Measurements from ENCODE around the gene FRZB.

FRZB gene

DNA sequence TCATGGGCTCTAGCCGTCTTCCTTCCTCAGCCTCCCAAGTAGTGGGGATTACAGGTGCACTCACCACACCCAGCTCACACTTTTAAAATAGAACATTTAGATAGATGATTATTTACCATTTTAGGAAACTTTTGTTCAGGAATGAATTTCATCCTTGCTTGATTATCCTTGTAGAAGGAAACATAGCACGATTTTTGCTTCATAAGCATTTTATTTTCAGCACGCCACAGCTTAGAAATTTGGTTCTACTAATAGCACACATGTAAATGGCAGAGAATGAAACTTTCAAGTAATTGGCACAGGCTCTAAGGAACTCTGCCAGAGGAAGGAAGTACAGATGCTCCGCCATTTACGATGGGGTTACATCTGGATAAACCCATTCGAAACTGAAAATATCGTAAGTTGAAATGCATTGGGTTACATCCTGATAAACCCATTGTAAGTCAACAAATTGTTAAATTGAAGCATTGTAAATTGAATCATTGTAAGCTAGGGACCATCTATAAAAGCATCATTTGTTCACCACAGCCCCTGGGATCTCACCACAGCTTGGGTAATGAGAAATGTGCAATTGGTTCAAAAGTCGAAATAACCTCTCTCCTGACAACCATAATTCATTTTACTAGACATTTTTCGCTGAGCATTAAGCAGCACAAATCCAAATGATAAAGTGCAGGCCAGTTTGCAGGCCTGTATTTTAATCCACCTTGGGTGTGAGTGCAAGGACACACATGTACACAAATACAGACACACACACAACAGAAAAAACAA is 33.2 kb downstream of the FRZB start:
- DNase-seq = no peak

DNA sequence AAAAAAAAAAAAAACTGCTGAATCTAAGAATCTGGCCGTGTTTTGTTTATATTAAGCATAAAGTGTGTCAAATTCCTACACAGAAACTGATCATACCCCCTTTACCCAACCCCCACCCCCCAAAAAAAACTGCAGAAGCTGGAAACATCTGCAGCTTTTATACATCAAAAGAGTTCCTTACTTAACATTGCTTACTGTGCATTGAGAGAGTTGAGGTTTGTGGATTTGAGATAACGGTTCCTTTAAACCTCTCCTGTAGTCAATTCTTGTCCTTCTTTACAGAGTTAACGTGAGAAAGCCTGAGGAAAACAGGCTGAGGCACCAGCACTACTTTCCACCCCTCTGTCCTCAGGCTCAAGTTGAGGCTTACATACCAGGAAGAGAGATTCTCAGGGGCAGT is 34.5 kb downstream of the FRZB start:
- no peak for DNase-seq

- no peak for DNase-seq
Observed at GRCh38 chr2:182831101-182831500, 35.3 kb downstream of the FRZB start.

DNA sequence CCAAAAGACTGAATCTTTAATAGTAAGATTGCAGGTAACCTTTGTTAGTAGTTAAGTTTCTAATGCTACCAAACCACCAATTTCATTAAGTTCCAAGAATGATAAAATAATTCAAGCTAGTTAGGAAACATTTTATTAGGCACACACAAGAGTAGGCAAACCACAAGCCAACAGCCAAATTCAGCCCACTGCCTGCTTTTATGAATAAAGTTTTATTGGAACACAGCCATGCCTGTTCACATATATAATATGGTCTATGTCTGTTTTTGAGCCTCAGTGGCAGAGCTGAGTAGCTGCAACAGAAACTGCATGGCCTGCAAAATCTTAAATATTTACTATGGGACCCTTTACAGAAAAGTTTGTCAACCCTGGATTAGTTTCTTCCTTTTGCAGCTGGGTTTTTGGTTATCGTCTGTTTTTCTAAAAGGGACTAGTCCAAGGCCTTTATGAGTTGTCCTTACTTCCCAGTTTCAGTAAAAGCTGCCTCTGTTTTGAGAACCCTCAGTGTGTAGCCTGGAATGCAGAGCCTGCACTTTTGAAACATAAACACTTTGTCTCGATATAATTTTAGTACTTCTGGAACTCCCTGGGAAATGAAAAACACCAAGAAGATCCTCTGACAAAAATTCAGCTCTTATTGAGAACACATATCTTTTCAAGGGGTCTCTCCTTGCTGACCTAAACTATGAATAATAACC is 39.1 kb downstream of the FRZB start:
- no peak for DNase-seq

DNA sequence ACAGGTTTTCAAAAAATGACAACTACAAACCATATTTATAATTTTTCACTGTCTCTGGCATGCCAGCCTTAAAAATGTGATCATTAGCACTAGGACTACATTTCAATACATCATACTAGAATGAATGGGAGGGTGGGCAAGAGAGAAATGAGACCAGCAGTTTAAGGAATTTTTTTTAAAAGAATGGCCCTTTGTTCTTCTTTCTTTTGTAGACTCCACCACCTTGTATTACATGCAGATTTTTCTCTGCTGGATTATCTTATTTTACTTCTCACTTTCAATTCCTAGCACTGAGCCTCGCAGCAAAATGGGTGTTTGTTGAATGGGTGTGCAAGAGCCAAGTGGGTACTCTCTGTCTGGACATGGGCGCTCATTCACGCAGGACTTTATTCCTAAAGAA is 39.9 kb downstream of the FRZB start:
- DNase-seq = no peak

DNA sequence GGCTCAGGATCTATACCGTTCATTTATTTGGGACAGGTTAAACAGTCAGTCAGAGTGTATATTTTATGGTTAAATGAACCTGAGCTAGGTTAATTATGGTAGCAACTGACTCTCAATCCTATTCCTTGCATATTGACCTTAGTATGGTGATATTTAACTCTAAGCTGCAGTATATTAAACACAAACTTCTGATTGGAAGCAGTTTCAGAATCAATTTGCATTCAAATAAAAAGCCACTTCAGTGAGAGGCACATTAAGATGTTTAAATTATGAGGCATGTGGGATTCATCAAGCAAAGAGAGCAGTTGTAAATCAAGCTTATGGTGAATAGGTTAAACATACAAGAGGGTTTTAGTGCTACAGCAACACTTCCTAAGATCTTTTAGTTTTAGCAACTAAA is 40.4 kb downstream of the FRZB start:
- DNase-seq = no peak

GRCh38 chr2:182824767-182825158 is 41.7 kb downstream of the FRZB start:
- no peak for DNase-seq

DNA sequence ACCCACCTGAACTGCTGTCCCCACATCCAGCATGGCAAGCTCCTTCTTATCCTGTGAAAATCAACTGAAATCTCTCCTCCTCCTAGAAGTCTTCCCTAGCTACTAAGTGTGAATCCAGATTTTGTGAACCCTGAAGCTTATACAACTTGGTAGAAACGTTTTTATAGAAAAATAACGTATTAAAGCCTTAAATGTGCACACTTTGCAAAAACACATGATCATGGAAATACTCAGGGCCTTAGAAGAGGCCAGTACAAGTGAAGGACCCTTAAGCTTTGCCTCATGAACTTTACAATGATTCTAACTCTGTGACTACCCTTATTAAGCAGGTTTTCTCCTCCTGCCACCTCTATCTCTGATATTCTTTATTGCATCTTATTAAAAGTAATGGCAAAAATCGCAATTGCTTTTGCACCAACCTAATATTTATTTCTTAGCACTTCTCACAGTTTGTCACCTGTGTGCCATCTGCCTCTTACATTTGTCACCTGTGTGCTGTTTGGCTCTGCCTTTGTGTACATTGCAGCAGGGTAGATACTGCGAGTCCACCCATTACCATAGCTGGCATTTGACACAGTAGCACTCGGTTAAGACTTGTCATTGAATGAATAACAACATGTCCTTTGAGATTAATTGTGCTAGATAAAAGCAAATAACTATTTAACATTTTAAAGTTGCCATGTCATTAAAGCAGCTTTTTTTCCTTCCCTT is 42.2 kb downstream of the FRZB start:
- DNase-seq = no peak

DNA sequence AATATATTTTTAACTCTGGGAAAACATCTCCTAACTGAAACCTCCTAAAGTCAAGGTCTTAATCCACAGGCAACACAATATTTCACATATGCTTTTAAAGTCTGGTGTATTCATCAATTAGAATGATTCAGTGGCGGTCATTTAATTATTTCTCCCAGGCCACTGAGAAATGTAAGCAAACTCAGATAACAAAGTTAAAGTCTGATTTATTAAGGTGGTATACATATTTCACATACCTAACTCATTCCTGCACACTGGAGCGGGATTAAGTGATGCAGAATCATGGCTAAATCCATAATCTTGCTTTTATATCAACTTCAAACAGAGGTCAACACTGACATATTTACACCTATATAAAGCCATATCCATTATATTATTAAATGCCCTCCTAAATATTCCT is 43.7 kb downstream of the FRZB start:
- DNase-seq = no peak

DNA sequence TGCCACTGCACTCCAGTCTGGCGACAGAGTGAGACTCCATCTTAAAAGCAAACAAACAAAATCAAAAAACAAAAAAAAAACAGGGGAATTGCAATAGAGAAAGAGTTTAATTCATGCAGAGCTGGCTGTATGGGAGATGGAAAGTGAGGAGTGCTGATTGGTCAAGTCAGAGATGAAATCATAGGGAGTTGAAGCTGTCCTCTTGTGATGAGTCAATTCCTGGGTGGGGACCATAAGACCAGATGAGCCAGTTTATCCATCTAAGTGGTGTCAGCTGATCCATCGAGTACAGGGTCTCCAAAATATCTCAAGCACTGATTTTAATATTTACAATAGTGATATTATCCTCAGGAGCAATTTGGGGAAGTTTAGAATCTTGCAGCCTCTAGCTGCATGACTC is 45.3 kb downstream of the FRZB start:
- DNase-seq = no peak

- DNase-seq = no peak
Observed at GRCh38 chr2:182819412-182819811, 47.0 kb downstream of the FRZB start.

- no peak for DNase-seq
Observed at GRCh38 chr2:182818925-182819324, 47.5 kb downstream of the FRZB start.

GRCh38 chr2:182818501-182818900 is 47.9 kb downstream of the FRZB start:
- no peak for DNase-seq

GRCh38 chr2:182817558-182817957 is 48.9 kb downstream of the FRZB start:
- DNase-seq = no peak

DNA sequence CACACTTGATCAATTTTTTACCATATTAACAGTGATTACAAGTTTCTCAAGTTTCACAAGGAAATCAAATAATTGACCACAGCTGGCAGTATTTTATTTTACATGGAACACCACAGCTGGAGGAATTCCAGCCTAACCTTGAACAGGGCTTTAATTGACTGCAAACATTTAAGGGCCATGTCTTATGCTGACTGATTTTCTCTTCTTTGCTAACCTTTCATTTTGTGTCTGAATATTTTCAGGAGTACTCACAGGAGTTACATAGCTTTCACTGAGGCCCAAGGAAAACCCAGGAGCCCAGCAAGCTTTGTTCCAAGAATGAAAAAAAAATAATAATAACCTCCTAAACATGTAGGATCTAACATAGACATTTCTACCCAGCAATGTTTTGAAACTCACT is 49.6 kb downstream of the FRZB start:
- no peak for DNase-seq

- no peak for DNase-seq
Observed at GRCh38 chr2:182814804-182815203, 51.6 kb downstream of the FRZB start.

DNA sequence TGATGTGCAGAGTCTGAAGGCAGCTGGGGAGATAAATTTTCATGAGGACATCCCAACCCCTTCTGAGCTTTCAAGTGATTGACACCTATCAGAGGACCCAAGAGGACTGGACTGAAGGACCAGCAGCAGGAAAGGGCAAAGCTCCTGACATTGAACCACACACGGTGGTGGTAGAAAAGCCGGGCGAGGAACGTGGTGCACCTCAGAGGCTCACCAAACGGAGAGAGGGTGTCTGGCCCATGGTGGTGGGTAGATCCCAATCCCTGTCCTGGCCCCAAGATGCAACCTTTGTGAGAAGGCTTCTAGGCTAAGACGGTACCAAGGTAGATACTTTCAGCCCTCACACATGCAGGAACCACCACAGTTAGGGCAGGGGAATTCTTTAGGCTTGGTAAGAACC is 52.1 kb downstream of the FRZB start:
- no peak for DNase-seq

DNA sequence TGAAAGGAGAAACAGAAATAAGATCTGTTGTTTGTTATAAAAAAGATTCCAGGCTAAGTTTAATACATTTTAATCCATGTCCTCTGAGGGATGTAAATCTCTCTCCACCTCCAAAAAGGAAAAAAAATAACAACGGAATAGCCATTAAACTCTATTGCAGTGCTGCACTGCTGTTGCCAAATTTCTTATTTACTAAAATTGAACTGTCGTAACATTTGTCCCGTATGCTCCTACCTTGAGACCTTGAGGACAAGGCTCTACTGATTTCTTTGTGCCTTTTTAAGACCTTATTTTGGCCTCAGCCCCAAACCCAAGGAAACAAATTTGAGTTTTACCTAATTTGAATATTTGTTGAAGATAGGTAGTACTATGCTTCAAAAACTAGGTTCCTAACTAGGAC is 56.4 kb downstream of the FRZB start:
- no peak for DNase-seq

DNA sequence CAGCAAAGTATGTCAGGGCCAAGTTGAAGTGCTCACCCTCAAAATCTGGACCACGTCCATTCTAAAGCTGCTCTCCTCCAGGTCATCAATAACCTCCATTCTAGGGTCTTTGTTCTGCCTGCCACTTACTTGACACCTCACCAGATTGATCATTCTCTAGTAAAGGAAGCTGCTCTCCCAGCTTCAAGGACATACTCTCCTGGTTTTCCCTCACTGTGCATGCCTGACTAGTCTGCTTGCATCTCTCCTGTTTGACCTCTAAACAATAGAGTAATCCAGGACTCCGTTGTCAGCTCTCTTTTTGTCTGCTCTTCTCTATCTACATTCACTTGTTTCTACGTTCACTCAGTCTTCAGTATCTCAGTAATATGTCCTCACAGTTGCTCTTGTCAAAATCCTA is 59.1 kb downstream of the FRZB start:
- no peak for DNase-seq

DNA sequence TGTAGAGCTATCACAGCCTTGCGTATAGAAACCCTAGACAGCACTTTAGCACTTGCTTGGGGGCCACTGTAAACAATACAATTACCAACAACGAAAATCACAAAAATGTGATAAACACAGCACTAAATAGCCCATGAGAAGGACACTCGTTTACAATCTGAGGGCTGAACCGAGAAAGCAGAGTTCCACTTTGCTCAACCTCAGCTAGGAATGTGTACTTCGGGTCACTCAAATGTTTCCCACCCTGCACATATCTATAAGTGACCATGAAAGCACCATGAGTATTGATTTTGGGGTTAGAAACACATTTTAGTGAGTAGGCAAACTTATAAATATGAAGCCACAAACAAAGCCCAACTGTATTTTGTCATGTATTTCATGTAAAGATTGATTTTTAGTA is 62.3 kb downstream of the FRZB start:
- DNase-seq = no peak

GRCh38 chr2:182798736-182799135 is 67.7 kb downstream of the FRZB start:
- DNase-seq = no peak

- no peak for DNase-seq
Observed at GRCh38 chr2:182792441-182792840, 74.0 kb downstream of the FRZB start.

GRCh38 chr2:182784777-182785176 is 81.7 kb downstream of the FRZB start:
- DNase-seq = no peak

DNA sequence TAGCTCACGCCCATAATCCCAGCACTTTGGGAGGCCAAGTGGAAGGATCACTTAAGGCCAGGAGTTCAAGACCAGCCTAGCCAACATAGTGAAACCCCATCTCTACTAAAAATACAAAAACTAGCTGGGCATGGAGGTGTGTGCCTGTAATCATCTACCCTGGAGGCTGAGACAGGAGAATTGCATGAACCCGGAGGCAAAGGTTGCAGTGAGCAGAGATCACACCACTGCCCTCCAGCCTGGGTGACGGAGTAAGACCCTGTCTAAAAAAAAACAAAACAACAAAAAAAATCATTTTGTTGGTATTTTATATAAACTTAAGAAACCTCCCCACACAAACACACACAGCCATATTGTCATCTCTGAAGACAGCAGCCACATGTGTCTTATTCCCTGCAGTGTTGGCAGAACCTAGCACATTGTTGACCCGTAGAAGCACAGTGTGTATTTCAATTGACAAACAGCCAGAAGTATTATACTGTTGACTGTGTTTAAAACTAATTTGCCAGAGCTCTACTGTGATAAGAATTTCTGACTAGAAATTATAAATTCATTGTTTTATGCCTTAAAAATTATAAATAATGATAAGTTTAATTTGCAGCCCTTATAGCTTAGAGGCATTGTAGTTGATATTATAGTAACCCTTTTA is 82.3 kb downstream of the FRZB start:
- DNase-seq = no peak

Data from stimulated activated CD8-positive, alpha-beta memory T cell treated with anti-CD3 and anti-CD28 coated beads, Interleukin-4, amount 100 ng/mL, for 48 hours (primary cell).